Sciatic nerve (tissue), 2 donors: ENCODE measurements around the gene THEM5. TPM values are rescaled to one million over a fixed set of nuclear protein-coding genes. Genes with fewer than 3 reads are reported as not detected.
"Not testable (repeated sequence)": the region's sequence is repeated elsewhere in the genome, so short reads cannot be mapped to it uniquely, and the experiment has no call there.

ENCODE experiments used
- ATAC-seq: fragments of 200-7000 bp; cut with Tn5 transposase; one replicate; pipeline ENCODE4 v1.9.1; 2020; ENCODE audit warnings: mild to moderate bottlenecking, moderate library complexity
- DNase-seq: peaks from one replicate; pipeline ENCODE4 v3.0.0-alpha.2; 2020; ENCODE audit warnings: low spot score
- intact Hi-C: fragments of 100-400 bp; cut with DNase I; formaldehyde crosslinking; loops from one replicate; pipeline ENCODE4 v1.14.2; 2022
- total RNA-seq: library from RNA; stranded (reverse); fragmentation: NEBNext Ultra II Directional; extraction: Animal tissue kit (Norgen Biotek cat#: 25700); gene quantifications from one replicate; pipeline ENCODE4 v1.2.1, GENCODE V29; 2021
- donor health status: DM: no; HTN: no; CAD: no.
- donor health status: DM: no; HTN: no; CAD: no.

The THEM5 gene
- total RNA-seq, result not detected

GRCh38 chr1:151853411-151853943 is at the start of gene THEM5:
TSS of gene THEM5 (minus strand) at chr1:151853712. CDS start at chr1:151853565, 147 bp downstream.
- intact Hi-C loops, result no loop called here
- ATAC-seq (no peak), DNase-seq (no peak)

- ATAC-seq, result no peak
- no peak for DNase-seq
- intact Hi-C loops, result no loop called here
Measured at GRCh38 chr1:151902858-151903257, 49.3 kb upstream of the THEM5 start.

- DNase-seq, ATAC-seq, intact Hi-C loops: not testable (repeated sequence)
Measured at GRCh38 chr1:151900804-151901203, 47.3 kb upstream of the THEM5 start.

- no peak for DNase-seq
- intact Hi-C loops, result no loop called here
- ATAC-seq, result no peak
Measured at GRCh38 chr1:151898519-151898991, 45.0 kb upstream of the THEM5 start.

GRCh38 chr1:151897991-151898431 is 44.5 kb upstream of the THEM5 start:
- ATAC-seq (no peak), DNase-seq (no peak)
- intact Hi-C loops, result no loop called here

- intact Hi-C loops, result no loop called here
- DNase-seq, result no peak
- no peak for ATAC-seq
Measured at GRCh38 chr1:151893176-151893924, 39.8 kb upstream of the THEM5 start.

- intact Hi-C loops, result no loop called here
- DNase-seq, result no peak
- no peak for ATAC-seq
Measured at GRCh38 chr1:151892190-151892589, 38.7 kb upstream of the THEM5 start.

GRCh38 chr1:151891512-151891911 is 38.0 kb upstream of the THEM5 start:
- intact Hi-C loops, result no loop called here
- no peak for ATAC-seq

GRCh38 chr1:151888972-151889570 is 35.6 kb upstream of the THEM5 start:
- DNase-seq, result no peak
- intact Hi-C loops, result no loop called here
- no peak for ATAC-seq

More at GRCh38 chr1:151891512-151891911, 38.0 kb upstream of the THEM5 start:
- no peak for DNase-seq

- intact Hi-C loops, result no loop called here
- DNase-seq (no peak), ATAC-seq (no peak)
Measured at GRCh38 chr1:151887028-151887427, 33.5 kb upstream of the THEM5 start.

GRCh38 chr1:151885479-151885878 is 32.0 kb upstream of the THEM5 start:
- no peak for ATAC-seq
- DNase-seq, result no peak
- intact Hi-C loops, result no loop called here

GRCh38 chr1:151884879-151885278 is 31.4 kb upstream of the THEM5 start:
- DNase-seq, ATAC-seq, intact Hi-C loops: not testable (repeated sequence)

GRCh38 chr1:151884445-151884844 is 30.9 kb upstream of the THEM5 start:
- intact Hi-C loops, ATAC-seq, DNase-seq: not testable (repeated sequence)

GRCh38 chr1:151883898-151884297 is 30.4 kb upstream of the THEM5 start:
- ATAC-seq, DNase-seq, intact Hi-C loops: not testable (repeated sequence)

GRCh38 chr1:151882918-151883317 is 29.4 kb upstream of the THEM5 start:
- DNase-seq, intact Hi-C loops, ATAC-seq: not testable (repeated sequence)

GRCh38 chr1:151882466-151882865 is 29.0 kb upstream of the THEM5 start:
- intact Hi-C loops, result no loop called here
- ATAC-seq, result no peak
- no peak for DNase-seq

GRCh38 chr1:151881479-151881878 is 28.0 kb upstream of the THEM5 start:
- intact Hi-C loops, result no loop called here
- DNase-seq, result no peak

GRCh38 chr1:151875419-151876097 is 22.0 kb upstream of the THEM5 start:
- intact Hi-C loops, result no loop called here
- no peak for ATAC-seq

More at GRCh38 chr1:151881479-151881878, 28.0 kb upstream of the THEM5 start:
- ATAC-seq, result no peak

GRCh38 chr1:151872776-151873175 is 19.3 kb upstream of the THEM5 start:
- intact Hi-C loops, ATAC-seq, DNase-seq: not testable (repeated sequence)

More at GRCh38 chr1:151875419-151876097, 22.0 kb upstream of the THEM5 start:
- DNase-seq, result no peak
